LHCN-M2 (cell line): ENCODE measurements around the gene CRYAA. TPM values are rescaled to one million over a fixed set of nuclear protein-coding genes. Genes with fewer than 3 reads are reported as not detected.
"Not testable (repeated sequence)": the region's sequence is repeated elsewhere in the genome, so short reads cannot be mapped to it uniquely, and the experiment has no call there.

Experiments used
- DNase-seq: peaks from one replicate; pipeline ENCODE4 v3.0.0-alpha.2; 2012; ENCODE audit warnings: low read depth
- polyA plus RNA-seq: library from polyadenylated mRNA; unstranded; fragments of >200 nt; gene quantifications from one replicate; pipeline ENCODE4 v1.2.1, GENCODE V29; 2012; ENCODE audit warnings: missing spikeins
- total RNA-seq: library from RNA; depleted of rRNA; stranded (reverse); fragments of >200 nt; gene quantifications from 2 replicates; pipeline ENCODE4 v1.2.3, GENCODE V29; 2014; rRNA removed

The CRYAA gene
- not detected in 2 replicates for total RNA-seq
- polyA plus RNA-seq = not detected

DNA sequence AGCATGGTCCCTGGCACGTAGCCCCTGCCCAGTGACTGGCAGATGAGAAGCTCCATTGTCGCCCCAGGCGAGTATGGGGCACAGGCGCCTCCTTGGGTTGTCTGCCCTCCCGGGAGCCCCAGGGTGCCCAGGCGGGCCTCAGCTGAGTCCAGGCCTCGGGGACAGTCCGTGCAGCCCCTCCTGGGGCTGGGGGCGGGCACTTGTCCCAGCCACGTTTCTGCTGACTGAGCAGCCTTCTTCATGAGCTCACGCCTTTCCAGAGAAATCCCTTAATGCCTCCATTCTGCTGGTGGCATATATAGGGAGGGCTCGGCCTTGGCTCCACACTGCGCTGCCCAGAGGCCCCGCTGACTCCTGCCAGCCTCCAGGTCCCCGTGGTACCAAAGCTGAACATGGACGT is at the start of gene CRYAA:
CRYAA (plus strand) TSS at position 301 of the 400 bp plus-strand sequence; CDS start at position 393, 92 bp downstream.
- DNase-seq = not testable (repeated sequence)

DNA sequence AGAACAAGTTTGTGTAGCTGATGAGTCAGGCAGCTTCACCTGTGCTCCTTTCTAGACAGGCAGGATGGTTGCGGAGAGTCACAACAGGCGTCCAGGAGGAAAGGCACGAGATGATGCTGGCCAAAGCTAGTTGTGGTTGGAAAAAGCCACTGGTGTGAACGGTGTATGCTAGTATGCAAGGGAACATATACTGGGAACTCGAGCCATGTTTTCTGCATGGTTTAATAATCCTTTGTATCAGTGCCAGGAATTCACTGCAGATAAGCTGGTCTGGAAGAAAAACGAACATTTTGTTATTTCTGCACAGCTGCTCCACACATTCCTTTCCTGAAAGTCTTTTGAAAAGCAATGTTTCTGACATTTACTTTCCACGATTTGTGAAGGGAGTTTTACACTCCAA is 38.7 kb upstream of the CRYAA start:
- DNase-seq = not testable (repeated sequence)

GRCh38 chr21:43134520-43134919 is 34.3 kb upstream of the CRYAA start:
- DNase-seq = not testable (repeated sequence)

DNA sequence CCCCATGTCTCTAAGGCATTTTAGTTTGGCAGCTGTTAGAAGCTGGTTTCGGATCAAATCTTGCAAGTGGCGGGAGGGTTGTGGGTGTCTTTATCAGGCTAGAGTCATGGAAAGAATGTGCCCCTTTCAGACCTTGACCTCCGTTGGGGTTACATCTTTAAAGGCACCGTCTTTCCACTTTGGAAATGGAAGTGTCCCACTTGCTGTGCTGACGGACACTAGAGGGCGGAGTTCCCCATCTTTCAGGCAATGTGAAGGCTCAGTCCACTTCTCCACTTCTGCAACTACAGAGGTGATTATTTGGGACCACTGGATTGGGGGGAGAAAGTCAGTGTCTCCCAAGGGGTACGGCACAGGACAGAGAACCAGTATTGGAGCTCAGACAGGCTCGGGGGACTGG is 29.9 kb upstream of the CRYAA start:
- not testable (repeated sequence) for DNase-seq

DNA sequence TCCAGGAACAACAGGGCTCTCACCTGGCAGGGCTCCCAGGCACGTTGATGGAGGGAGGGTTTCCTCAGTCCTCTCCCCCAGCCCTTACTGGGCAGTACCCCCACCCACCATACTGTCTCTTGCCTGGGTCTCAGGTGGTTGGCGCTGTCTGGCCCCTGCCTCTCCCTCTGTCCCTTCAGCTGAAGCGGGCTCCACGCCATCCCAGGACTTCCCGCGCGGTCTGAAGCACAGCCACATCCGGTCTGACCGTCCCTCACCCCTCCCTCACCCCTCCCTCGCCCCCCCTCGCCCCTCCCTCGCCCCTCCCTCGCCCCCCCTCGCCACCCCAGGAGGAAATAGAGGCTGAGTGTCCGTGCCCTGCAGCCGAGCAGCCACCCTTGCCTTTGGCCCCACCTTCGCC is 27.4 kb upstream of the CRYAA start:
- DNase-seq = not testable (repeated sequence)

- not testable (repeated sequence) for DNase-seq
These were observed 22.2 kb upstream of the CRYAA start for GRCh38 chr21:43146637-43147036.

DNA sequence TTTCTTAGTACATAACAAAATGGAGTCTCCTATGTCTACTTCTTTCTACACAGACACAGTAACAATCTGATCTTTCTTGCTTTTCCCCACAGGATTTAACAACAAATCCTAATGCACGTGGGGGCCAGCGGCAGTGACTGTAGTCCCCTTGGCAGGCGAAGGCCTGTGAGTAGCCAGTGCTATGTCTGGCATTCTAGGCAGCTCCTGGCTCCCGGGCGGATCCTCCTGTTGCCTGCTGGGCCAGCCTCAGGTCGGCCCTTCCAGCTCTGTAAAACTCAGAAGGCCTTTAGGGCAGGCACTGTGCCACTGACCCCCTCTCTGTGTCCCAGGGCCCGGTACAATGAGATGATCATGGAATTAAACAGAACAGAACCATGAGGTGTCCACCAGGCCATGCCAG is 20.8 kb upstream of the CRYAA start:
- not testable (repeated sequence) for DNase-seq

GRCh38 chr21:43149344-43149743 is 19.5 kb upstream of the CRYAA start:
- DNase-seq = not testable (repeated sequence)

DNA sequence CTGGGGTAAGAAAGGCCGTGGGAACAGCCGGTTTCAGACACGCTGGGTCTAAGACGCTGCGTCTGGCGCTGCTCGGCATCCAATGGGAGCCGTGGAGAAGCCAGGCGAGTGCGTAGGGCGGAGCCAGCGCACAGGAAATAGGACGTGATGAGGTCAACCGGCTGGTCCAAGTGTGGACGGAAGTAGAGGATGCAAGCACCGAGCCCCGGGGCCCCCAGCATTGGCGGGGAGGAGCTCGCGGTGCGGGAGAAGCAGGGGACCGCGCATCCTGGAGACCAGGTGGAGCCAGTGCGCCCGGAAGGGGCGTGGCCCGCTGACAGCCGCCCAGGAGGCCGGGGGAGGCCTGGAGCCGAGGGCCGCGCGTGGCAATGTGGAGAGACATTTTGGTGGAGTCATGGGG is 15.2 kb upstream of the CRYAA start:
- not testable (repeated sequence) for DNase-seq

GRCh38 chr21:43159279-43160175 is 9.3 kb upstream of the CRYAA start:
- not testable (repeated sequence) for DNase-seq

DNA sequence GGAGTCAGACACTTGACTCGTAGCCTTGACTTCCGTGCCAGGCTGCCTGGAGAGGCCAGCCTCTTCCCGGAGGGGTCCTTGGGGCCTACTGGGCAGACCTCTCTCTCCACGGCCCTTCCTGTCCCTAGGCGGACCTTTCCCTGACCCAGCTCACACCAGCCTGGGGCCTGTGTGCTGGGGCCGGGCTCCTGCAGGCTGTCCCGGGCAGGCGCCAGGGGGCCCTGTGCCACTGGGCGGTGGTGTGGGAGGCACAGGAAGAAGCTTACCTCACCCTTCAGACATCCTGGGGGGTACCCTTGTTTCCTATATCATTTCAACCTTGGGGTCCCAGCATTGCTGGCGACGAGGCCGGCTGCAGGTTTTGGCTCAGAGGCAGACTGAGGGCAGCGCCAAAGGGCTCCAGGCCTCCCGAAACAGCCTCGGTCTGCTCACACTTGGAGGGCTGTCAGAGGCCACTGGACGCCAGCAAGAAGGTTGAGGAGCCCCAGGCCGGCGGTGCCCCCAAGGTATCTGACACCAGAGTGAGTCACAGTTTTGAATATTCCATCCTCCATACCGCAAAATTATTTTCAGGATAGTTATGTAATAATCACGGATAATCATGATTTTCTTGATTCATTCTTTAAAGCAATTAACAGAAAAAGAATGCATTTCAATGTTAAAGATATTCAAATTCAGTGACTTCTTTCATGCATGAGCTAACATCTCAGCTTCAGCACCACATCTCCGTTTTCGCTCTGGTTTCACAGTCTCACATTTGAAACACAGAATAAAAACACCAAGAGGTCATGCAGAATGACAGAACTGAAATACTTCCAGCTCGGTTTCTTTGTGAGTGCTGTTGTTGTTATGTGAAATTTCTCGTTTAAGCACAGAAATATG is 6.7 kb upstream of the CRYAA start:
- not testable (repeated sequence) for DNase-seq

GRCh38 chr21:43162708-43163205 is 6.1 kb upstream of the CRYAA start:
- DNase-seq = not testable (repeated sequence)

GRCh38 chr21:43164823-43165222 is 4.0 kb upstream of the CRYAA start:
- DNase-seq = not testable (repeated sequence)

DNA sequence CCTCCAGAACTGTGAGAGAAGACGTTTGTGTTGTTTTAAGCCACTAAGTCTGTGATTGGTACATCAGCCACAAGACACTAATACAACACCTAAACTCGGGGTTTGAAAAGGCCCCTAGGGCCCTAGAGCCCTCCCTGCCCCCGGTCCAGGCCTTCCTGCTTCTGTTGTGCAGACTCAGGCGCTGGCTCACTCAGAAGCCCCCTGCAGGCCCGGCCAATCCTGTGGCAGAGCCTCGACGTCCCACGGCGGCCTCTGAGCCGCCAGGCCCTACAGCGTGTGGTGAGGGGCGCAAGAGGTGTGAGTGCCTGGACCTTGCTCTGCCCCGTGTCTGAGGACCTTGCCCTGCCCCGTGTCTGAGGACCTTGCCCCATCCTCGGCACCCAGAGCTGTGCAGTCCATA is 3.1 kb upstream of the CRYAA start:
- DNase-seq = not testable (repeated sequence)

- not testable (repeated sequence) for DNase-seq
These were observed 550 bp downstream of the CRYAA start for GRCh38 chr21:43169230-43169886.

- not testable (repeated sequence) for DNase-seq
These were observed 1.1 kb downstream of the CRYAA start for GRCh38 chr21:43169891-43170290.

- not testable (repeated sequence) for DNase-seq
These were observed 4.0 kb downstream of the CRYAA start for GRCh38 chr21:43172812-43173211.

- not testable (repeated sequence) for DNase-seq
These were observed 4.6 kb downstream of the CRYAA start for GRCh38 chr21:43173438-43173837.

GRCh38 chr21:43173930-43174329 is 5.1 kb downstream of the CRYAA start:
- DNase-seq = not testable (repeated sequence)

DNA sequence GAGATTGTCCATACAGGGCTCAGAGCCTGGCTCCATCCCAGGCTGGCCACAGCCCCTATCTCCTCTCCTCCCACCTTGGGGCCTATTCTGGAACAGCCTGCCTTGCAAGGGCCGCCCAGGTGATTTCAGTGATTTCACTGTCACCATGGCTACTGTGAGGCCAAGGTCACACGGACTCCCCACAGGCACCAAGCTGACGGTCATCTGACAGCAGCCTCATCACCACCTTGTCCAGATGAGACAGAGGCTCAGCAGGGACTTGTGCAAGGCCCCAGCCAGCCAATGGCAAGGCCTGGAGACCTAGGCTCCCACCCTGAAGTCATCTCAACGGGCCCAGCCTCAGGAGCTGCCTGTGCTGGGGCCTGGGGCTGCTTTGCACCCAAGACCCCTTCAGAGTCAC is 6.2 kb downstream of the CRYAA start:
- DNase-seq = not testable (repeated sequence)

DNA sequence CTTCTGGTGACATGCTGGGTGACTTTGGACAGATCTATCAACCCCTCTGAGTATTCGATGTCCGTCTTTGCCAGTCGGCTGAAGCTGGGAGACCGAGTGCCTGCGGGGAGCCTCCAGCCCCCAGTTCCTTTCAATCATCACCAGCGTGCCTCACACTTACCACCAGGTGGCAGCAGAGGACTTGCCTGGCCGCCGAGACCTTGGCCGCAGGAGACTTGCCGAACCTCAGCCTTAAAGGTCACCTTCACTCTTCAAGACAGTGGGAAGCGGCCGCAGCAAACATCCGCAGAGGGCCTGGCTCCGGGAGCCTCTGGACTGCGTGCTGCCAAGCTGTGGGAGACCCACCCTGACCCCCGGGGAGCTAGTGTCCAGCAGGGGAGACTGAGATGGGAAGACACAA is 7.8 kb downstream of the CRYAA start:
- not testable (repeated sequence) for DNase-seq
